Liver (tissue), 3 donors: ENCODE measurements around the gene ASB1.

Source experiments
- TAF1 ChIP-seq: conservative IDR thresholded peaks from 2 replicates; pipeline ENCODE4 v1.6.1; 2016; ENCODE audit warnings: antibody characterized with exemption, mild to moderate bottlenecking
- TF ChIP-seq, protein P1 (sequence below): fragments of 150-350 bp; IDR thresholded peaks from 2 replicates; pipeline ENCODE4 v1.5.1; 2017; ENCODE audit warnings: improper control_type of control experiment, low read depth, low read length; ENCODE audit not compliant: missing input control
- TF ChIP-seq, protein P2 (sequence below): IDR thresholded peaks from 2 replicates; pipeline ENCODE4 v1.6.1; 2016; ENCODE audit warnings: antibody characterized with exemption
- donor health status: healthy.
- donor health status: healthy.

DNA sequence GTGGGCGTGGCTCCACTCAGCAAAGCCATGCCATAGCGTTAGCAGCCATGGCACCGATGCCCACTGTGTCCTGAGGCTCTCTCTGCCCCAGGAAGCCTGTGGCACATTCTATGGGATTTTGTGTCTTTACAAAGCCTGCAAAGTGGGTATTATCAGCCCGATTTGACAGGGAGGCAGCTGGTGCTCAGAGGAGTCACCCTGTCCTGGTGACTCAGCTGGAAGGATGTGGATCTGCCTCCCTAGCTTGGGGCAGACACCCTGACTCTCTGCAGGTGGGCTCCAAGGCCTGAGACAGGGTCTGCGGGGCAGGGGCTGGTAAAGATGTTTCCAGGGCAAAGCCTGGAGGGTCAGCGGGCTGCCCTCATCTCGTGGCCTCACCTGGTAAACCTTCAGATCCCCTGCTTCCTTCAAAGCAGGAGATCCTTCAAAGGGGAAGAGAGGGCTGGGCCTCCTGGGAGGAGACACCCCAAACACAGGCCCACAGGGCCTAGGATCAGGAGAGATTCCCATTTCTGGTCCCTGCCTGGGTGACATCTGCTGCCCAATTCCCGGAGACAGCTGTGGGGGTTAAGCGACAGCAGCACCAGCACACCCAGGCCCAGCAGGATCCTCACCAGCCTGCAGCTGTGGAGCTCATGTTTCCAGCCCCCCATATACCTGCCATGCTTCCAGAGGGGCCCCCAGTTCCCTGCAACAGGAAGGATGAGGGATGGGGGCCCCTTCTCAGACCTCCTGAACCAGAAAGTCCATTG, 3.0 kb upstream of the ASB1 start:
- TF ChIP-seq, protein P1, sequence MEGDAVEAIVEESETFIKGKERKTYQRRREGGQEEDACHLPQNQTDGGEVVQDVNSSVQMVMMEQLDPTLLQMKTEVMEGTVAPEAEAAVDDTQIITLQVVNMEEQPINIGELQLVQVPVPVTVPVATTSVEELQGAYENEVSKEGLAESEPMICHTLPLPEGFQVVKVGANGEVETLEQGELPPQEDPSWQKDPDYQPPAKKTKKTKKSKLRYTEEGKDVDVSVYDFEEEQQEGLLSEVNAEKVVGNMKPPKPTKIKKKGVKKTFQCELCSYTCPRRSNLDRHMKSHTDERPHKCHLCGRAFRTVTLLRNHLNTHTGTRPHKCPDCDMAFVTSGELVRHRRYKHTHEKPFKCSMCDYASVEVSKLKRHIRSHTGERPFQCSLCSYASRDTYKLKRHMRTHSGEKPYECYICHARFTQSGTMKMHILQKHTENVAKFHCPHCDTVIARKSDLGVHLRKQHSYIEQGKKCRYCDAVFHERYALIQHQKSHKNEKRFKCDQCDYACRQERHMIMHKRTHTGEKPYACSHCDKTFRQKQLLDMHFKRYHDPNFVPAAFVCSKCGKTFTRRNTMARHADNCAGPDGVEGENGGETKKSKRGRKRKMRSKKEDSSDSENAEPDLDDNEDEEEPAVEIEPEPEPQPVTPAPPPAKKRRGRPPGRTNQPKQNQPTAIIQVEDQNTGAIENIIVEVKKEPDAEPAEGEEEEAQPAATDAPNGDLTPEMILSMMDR, result no peak
- TF ChIP-seq, protein P2, sequence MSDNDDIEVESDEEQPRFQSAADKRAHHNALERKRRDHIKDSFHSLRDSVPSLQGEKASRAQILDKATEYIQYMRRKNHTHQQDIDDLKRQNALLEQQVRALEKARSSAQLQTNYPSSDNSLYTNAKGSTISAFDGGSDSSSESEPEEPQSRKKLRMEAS, result no peak
- no peak for TF ChIP-seq TAF1
